ACHN (cell line): ENCODE measurements around the gene MVP.
A peak's percentile ranks its signal among the peaks of the same experiment; 100 is the strongest.
"Not testable (repeated sequence)": the region's sequence is repeated elsewhere in the genome, so short reads cannot be mapped to it uniquely, and the experiment has no call there.

Source experiments
- DNase-seq: peaks from one replicate; pipeline ENCODE4 v3.0.0-alpha.2; 2015
- in situ Hi-C: cut with HindIII; loops from 2 replicates; pipeline ENCODE4 v1.10.0; 2017; ENCODE audit warnings: low sequenced_read_pairs, low pct_ligation_motif_present, low pct_unique_long_range_greater_than_20kb

The MVP gene

GRCh38 chr16:29820271-29820701 lies at the start of gene MVP:
MVP (plus strand) TSS chr16:29820462; CDS start chr16:29830550, 10,088 bp downstream.
- in situ Hi-C loops: no loop called here
- DNase-seq: peak; percentile 75

- DNase-seq, in situ Hi-C loops: not testable (repeated sequence)
Measured at GRCh38 chr16:29772330-29772729, 47.9 kb upstream of the MVP start.

- DNase-seq: no peak
- in situ Hi-C loops: no loop called here
Measured at GRCh38 chr16:29774730-29775129, 45.5 kb upstream of the MVP start.

GRCh38 chr16:29775742-29776408 lies 44.4 kb upstream of the MVP start:
- no peak for DNase-seq
- in situ Hi-C loops: no loop called here

- DNase-seq: no peak
- in situ Hi-C loops: no loop called here
Measured at GRCh38 chr16:29777576-29778350, 42.5 kb upstream of the MVP start, which contains the start of gene ZG16. ZG16 (plus strand) TSS chr16:29778256; CDS start chr16:29779267, 1,011 bp downstream.

DNA sequence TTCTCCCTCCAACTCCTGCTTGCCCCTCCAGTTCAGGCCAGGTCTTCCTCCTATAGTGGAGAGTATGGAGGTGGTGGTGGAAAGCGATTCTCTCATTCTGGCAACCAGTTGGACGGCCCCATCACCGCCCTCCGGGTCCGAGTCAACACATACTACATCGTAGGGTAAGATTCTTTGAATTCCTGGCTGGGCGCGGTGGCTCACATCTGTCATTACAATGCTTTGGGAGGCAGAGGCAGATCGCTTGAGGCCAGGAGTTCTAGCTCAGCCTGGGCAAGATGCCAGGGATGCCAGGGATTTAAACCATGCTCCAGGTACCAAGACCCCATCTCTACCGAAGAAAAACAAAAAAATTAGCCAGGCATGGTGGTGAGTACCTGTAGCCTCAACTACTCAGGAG lies 40.8 kb upstream of the MVP start:
- in situ Hi-C loops: no loop called here
- DNase-seq: no peak

- DNase-seq, in situ Hi-C loops: not testable (repeated sequence)
Measured at GRCh38 chr16:29783094-29783953, 36.9 kb upstream of the MVP start.

DNA sequence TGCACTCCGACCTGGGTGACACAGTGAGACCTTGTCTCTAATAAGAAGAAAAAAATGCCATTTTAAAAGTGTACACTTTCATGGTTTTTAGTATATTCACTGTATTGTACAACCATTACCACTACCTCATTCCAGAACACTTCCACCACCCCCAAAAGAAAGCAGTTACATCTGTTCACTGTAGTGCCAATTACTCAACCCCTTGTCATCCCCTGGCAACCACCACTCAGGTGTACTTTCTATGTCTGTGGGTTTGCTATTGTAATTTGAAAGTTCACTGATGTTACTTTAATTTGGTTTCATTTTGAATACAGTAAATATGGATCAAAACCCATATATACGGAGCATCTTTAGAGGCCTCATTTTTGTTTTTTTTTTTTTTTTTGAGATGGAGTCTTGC lies 36.1 kb upstream of the MVP start:
- in situ Hi-C loops: no loop called here
- DNase-seq: no peak

DNA sequence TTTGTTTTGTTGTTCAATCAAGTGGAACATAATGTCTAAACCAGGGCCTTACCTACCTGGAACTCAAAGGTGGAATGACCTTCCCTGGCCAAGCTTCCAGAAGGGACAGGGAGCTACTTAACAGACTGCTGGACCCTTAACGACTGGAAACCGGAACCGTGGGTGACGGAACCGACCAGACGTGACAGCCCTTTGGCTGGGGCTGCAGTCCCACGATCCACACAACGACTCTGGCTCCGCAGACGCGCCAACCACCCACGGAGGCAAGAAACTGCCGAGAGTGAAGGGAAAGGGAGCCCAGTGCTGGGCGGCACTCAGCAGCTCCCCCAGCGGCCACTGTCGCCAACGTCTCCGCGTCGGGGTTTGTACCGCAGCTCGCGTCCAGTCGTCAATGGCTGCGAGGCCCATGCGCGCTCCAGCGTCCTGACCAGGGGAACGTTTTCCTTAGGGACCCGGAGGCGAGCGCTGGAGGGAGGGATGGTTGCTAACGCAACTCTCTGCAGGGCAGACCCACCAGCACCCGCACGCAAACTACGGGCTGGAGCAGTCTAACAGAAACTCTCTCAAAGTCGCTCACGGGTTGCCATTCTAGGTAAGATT lies 35.3 kb upstream of the MVP start:
- DNase-seq: no peak
- in situ Hi-C loops: no loop called here

DNA sequence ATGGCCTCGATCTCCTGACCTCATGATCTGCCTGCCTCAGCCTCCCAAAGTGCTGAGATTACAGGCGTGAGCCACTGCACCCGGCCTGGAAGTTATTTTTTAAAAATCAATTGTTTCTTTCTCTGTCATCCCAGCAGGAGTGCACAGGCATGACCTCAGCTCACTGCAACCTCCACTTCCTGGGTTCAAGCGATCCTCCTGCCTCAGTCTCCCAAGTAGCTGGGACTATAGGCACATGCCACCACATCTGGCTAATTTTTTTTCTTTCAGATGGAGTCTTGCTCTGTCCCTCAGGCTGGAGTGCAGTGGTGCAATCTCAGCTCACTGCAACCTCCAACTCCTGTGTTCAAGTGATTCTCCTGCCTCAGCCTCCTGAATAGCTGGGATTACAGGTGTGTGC lies 33.1 kb upstream of the MVP start:
- in situ Hi-C loops, DNase-seq: not testable (repeated sequence)

DNA sequence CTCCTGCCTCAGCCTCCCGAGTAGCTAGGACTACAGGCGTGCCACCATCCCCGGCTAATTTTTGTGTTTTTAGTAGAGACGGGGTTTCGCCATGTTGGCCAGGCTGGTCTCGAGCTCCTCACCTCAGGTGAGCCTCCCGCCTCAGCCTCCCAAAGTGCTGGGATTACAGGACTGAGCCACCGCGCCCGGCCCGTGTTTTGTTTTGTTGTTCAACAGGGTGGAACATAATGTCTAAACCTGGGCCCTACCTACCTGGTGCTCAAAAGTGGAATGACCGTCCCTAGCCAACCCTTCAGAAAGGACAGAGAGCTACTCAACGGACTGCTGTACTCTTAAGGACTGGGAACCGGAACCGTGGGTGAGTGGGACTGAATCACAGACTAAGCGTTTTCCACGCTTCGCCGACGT lies 30.5 kb upstream of the MVP start:
- in situ Hi-C loops: no loop called here
- peak; percentile 35 for DNase-seq

DNA sequence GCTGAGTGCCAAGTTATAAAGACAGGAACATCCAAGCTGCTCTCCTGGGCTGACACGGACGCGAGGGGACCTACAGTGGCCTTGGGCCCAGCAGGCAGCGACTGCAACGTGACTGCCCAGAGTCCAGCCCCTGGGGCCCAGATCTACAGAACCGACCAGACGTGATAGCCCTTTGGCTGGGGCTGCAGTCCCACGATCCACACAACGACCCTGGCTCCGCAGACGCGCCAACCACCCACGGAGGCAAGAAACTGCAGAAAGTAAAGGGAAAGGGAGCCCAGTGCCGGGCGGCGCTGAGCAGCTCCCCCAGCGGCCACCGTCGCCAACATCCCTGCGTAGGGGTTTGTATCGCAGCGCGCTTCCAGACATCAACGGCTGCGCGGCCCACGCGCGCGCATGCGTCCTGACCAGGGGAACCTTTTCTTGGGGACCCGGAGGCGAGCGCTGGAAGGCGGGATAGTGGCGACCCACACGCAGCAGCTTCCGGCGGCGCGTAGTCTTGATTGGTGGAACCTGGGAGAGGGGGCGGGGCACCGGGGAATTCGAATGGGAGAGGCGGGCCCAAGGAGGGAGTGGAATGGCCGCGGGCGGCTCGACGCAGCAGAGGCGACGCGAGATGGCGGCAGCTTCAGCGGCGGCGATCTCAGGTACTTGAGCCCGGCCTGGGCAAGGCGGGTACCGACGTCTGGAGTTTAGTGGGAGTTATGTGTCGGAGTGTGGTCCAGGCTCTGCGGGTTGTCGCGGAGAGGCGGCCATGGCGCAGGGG lies 29.9 kb upstream of the MVP start, which contains the start of gene KIF22:
TSS of gene KIF22 (plus strand) at position 569 of the 766 bp plus-strand sequence. CDS start at position 578, 9 bp downstream.
- DNase-seq: peak; percentile 99
- in situ Hi-C loops: no loop called here

DNA sequence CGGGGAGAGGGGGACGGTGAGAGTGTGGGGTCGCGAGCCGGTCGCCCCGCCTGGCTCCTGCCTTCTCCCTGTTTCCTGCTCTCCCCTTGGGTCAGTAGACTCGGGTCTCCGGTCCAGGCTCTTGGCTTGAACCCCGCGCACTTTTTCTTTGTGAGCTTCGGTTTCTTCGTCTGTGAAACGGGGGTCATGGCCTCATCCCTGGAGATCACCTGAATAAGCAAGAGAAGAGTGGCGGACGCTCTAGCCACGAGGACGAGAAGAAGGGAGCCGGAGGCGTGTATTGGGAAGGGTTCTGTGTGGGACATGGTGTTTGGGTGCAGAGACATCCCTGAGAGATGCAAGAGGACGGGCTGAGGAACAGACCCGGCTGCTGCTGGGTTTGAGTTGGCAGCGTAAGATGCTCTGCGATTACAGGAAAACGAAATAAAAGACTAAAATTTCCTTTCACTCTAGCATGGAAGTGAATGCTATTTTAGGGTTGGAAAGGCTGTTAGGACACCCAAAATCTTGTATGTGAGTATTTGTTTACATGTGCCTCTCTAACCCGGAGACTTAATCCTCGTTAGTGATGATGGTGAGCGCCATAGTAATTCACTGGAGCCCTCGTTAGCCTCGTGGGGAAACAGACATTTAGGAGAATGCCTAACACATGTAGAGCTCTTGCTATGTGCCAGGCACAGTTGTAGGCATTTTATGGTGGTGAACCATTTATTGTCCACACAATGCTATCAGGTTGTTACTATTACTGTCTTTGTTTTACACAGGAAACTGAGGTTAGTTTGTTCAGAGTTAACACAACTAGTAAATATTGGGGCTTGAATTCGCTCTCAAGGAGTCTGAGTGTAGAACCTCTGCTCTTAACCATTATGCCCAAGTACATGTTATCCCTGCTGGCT lies 29.1 kb upstream of the MVP start:
- DNase-seq: peak; percentile 30
- in situ Hi-C loops: no loop called here

DNA sequence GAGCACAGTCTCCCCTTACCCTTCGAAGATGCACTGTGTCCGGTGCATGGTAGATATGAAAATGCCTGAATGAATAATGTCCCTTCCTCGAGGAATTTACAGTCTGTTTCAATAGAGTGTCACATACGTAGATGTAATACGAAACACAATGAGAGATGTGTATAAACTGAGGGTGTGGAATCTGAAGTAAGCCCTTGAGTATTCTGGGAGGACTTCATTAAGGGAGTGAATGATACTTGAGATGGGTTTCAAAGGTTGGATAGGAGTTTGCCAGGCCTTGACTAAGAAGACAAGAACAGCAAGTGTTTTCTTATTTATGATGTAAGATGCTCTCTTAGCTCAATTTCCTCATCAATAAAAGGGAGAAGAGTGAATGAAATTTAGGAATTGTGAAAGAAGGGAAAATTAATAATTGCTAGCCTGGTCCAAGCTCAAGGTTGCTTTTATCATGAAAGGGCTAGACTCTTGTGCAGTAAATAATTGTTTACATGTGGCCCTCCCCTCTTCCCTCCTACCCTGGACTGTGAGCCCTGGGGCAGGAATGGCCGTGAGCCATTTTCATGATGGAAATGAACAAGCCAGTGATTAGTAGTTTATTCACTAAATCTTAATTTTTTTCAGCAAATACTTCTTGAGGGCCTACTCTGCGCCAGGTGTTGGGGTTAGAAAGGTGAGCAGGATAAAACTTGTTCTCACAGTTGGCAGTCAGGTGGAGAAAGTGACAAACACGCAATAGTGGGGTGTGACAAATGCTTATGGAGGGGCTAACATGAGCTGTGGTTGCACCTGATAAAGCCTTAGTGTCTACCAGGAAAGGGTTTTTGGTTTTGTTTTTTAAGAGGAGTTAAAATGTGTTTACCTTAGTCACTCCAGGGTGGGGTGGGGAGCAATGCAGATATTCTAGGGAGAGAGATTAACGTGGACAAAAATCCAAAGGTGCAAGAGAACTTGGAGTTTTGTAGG lies 28.1 kb upstream of the MVP start:
- no peak for DNase-seq
- in situ Hi-C loops: no loop called here

DNA sequence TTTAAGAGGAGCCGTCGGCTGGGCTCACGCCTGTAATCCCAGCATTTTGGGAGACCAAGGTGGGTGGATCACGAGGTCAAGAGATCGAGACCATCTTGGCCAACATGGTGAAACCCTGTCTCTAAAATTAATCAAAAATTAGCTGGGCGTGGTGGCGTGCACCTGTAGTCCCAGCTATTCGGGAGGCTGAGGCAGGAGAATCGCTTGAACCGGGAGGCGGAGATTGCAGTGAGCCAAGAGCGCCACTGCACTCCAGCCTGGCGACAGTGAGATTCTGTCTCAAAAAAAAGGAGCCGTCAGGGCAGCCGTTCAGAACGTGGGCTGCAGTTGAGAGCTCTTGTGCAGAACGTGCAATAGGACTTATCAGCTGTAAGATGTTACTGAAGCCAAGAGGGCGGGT lies 27.1 kb upstream of the MVP start:
- DNase-seq: not testable (repeated sequence)

GRCh38 chr16:29794231-29794710 lies 26.0 kb upstream of the MVP start:
- in situ Hi-C loops: no loop called here

More for the DNA sequence above, 27.1 kb upstream of the MVP start:
- in situ Hi-C loops: not testable (repeated sequence)

More at GRCh38 chr16:29794231-29794710, 26.0 kb upstream of the MVP start:
- DNase-seq: no peak
